Activated CD8-positive, alpha-beta memory T cell treated with anti-CD3 and anti-CD28 coated beads for 36 hours (primary cell): ENCODE results near the gene GNPDA1. TPM values are rescaled to one million over a fixed set of nuclear protein-coding genes. Genes with fewer than 3 reads are reported as not detected.

Source experiments
- CTCF ChIA-PET: fragments of 350-600 bp; sonication (Branson Sonifier 250); formaldehyde crosslinking; loops from one replicate; lab custom pipeline; 2021; ENCODE audit warnings: antibody characterized with exemption; lab: Charles Lee
- POLR2A ChIA-PET: fragments of 350-600 bp; sonication (Branson Sonifier 250); formaldehyde crosslinking; loops from one replicate; lab custom pipeline; 2021; ENCODE audit warnings: antibody characterized with exemption; lab: Charles Lee
- total RNA-seq, 2 experiments: library from RNA; stranded (reverse); gene quantifications; one replicate each; pipeline ENCODE4 v1.2.3, GENCODE V29; 2021

The GNPDA1 gene
- total RNA-seq, 2 experiments from 2014 or later = 81.7 to 85.3 TPM

GRCh38 chr5:141968914-141969608 is 43.8 kb downstream of the GNPDA1 start, which contains the start of gene RNF14:
RNF14 (plus strand) TSS chr5:141969105; CDS start chr5:141973589, 4,484 bp downstream.
- CTCF ChIA-PET = interaction anchor here (0.6 to 3.6 kb wide), 15 partner anchors 8 to 305 kb away, joined by 3 to 34 read pairs (median 4); partner anchors contain the start of genes GNPDA1, PCDH1 and PCDH12
- POLR2A ChIA-PET = interaction anchor here (0.6 to 1.9 kb wide), 11 partner anchors 8 to 332 kb away, joined by 3 to 17 read pairs (median 4); partner anchors contain the start of genes DELE1, HDAC3, NDFIP1 and RELL2

- ChIA-PET CTCF (interaction anchor here (0.7 kb wide), 1 partner anchor 54 kb away, joined by 3 read pairs; no protein-coding TSS in a partner anchor), POLR2A (no interaction called here)
These were observed 45.9 kb downstream of the GNPDA1 start for GRCh38 chr5:141966963-141967333.

GRCh38 chr5:141966275-141966962 is 46.4 kb downstream of the GNPDA1 start:
- ChIA-PET CTCF (interaction anchor here (0.7 kb wide), 1 partner anchor 54 kb away, joined by 3 read pairs; no protein-coding TSS in a partner anchor), POLR2A (no interaction called here)

- POLR2A ChIA-PET = no interaction called here
- CTCF ChIA-PET = no interaction called here
These were observed 47.8 kb downstream of the GNPDA1 start for GRCh38 chr5:141965071-141965470.

GRCh38 chr5:141963701-141964100 is 49.1 kb downstream of the GNPDA1 start:
- POLR2A ChIA-PET = interaction anchor here (0.6 kb wide), 1 partner anchor 28 kb away, joined by 3 read pairs; no protein-coding TSS in a partner anchor
- CTCF ChIA-PET = interaction anchor here (0.9 to 1.4 kb wide), 3 partner anchors 85 to 272 kb away, joined by 4 to 6 read pairs (median 4); no protein-coding TSS in a partner anchor

- CTCF ChIA-PET = interaction anchor here (1.0 to 6.9 kb wide), 19 partner anchors 8 to 324 kb away, joined by 3 to 80 read pairs (median 7); partner anchors contain the start of genes DELE1, PCDH1, RELL2 and RNF14
- POLR2A ChIA-PET = interaction anchor here (0.5 to 1.5 kb wide), 4 partner anchors 8 to 311 kb away, joined by 3 to 4 read pairs (median 4); partner anchors contain the start of genes DELE1 and RNF14
These were observed 51.4 kb downstream of the GNPDA1 start for GRCh38 chr5:141961466-141961865.

GRCh38 chr5:141960449-141961323 is 52.1 kb downstream of the GNPDA1 start:
- POLR2A ChIA-PET = interaction anchor here (1.2 to 2.1 kb wide), 4 partner anchors 9 to 269 kb away, joined by 3 to 7 read pairs (median 4); partner anchors contain the start of genes DELE1 and RNF14
- CTCF ChIA-PET = interaction anchor here (1.0 to 6.9 kb wide), 29 partner anchors 8 to 323 kb away, joined by 3 to 80 read pairs (median 5); partner anchors contain the start of genes DELE1, PCDH1, RELL2 and RNF14

- ChIA-PET POLR2A (interaction anchor here (1.5 to 2.1 kb wide), 2 partner anchors 37 to 268 kb away, joined by 4 to 7 read pairs; partner anchors contain the start of gene DELE1), CTCF (interaction anchor here (0.7 to 6.9 kb wide), 24 partner anchors 9 to 318 kb away, joined by 3 to 80 read pairs (median 5); partner anchors contain the start of genes PCDH1 and RNF14)
These were observed 52.8 kb downstream of the GNPDA1 start for GRCh38 chr5:141960018-141960417.

- CTCF ChIA-PET = interaction anchor here (0.5 to 6.9 kb wide), 8 partner anchors 10 to 294 kb away, joined by 3 to 80 read pairs (median 6); partner anchors contain the start of gene RNF14
- POLR2A ChIA-PET = interaction anchor here (0.7 to 2.1 kb wide), 3 partner anchors 12 to 267 kb away, joined by 3 to 7 read pairs (median 3); no protein-coding TSS in a partner anchor
These were observed 54.2 kb downstream of the GNPDA1 start for GRCh38 chr5:141958546-141959172.

- POLR2A ChIA-PET = interaction anchor here (0.7 to 1.1 kb wide), 2 partner anchors 13 to 266 kb away, joined by 3 read pairs; no protein-coding TSS in a partner anchor
- CTCF ChIA-PET = interaction anchor here (0.5 to 6.9 kb wide), 5 partner anchors 11 to 265 kb away, joined by 3 to 80 read pairs (median 4); partner anchors contain the start of gene RNF14
These were observed 54.7 kb downstream of the GNPDA1 start, which contains the start of gene PCDH12 for GRCh38 chr5:141958113-141958512. PCDH12 (minus strand) TSS chr5:141958202; CDS start chr5:141957851, 351 bp downstream.

- POLR2A ChIA-PET = interaction anchor here (0.5 to 1.1 kb wide), 2 partner anchors 90 to 266 kb away, joined by 3 read pairs; no protein-coding TSS in a partner anchor
- CTCF ChIA-PET = interaction anchor here (1.2 to 6.9 kb wide), 5 partner anchors 12 to 264 kb away, joined by 3 to 80 read pairs (median 4); partner anchors contain the start of gene RNF14
These were observed 55.3 kb downstream of the GNPDA1 start for GRCh38 chr5:141957367-141957996.

GRCh38 chr5:141954194-141954593 is 58.6 kb downstream of the GNPDA1 start:
- ChIA-PET POLR2A (no interaction called here), CTCF (interaction anchor here (0.5 kb wide), 1 partner anchor 47 kb away, joined by 3 read pairs; no protein-coding TSS in a partner anchor)

GRCh38 chr5:141952020-141952419 is 60.8 kb downstream of the GNPDA1 start:
- ChIA-PET POLR2A (no interaction called here), CTCF (interaction anchor here (1.1 to 1.2 kb wide), 2 partner anchors 9 to 18 kb away, joined by 3 read pairs; no protein-coding TSS in a partner anchor)

- ChIA-PET CTCF (interaction anchor here (1.1 to 1.2 kb wide), 2 partner anchors 9 to 19 kb away, joined by 3 read pairs; no protein-coding TSS in a partner anchor), POLR2A (no interaction called here)
These were observed 61.5 kb downstream of the GNPDA1 start for GRCh38 chr5:141951332-141951781.
